Measurements from ENCODE around the gene IL1R2.

DNA sequence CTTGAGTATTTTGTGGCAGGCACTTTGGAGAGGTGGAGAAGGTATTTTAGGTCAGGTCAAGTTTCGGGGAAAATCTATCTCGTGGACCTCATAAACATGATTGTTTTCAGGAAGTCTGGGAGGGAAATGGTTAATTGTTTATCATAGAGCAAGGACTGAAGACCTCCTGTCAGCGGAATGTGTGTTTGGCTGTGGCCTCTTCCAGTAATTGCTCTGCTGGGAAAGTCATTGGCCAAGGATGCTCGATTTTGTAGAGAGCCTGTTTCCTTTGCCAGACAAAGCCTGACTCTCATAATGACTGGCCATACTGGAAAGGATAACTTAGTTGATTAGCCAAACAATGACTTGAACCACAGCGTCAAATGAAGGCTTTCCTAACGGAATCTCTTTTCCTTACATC, 30.0 kb downstream of the IL1R2 start:
- TF ChIP-seq, protein P1, sequence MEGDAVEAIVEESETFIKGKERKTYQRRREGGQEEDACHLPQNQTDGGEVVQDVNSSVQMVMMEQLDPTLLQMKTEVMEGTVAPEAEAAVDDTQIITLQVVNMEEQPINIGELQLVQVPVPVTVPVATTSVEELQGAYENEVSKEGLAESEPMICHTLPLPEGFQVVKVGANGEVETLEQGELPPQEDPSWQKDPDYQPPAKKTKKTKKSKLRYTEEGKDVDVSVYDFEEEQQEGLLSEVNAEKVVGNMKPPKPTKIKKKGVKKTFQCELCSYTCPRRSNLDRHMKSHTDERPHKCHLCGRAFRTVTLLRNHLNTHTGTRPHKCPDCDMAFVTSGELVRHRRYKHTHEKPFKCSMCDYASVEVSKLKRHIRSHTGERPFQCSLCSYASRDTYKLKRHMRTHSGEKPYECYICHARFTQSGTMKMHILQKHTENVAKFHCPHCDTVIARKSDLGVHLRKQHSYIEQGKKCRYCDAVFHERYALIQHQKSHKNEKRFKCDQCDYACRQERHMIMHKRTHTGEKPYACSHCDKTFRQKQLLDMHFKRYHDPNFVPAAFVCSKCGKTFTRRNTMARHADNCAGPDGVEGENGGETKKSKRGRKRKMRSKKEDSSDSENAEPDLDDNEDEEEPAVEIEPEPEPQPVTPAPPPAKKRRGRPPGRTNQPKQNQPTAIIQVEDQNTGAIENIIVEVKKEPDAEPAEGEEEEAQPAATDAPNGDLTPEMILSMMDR (IDR thresholded peaks at IDR 0.05; ENCODE audit: low read depth, low read length, poor library complexity, severe bottlenecking): no peak
- no peak for TF ChIP-seq EZH2phosphoT487 (IDR thresholded peaks at IDR 0.05; ENCODE audit: borderline replicate concordance, low read length)
